HG02759 (cell line): ENCODE measurements around the gene LRRK1.
"Not testable (repeated sequence)": the region's sequence is repeated elsewhere in the genome, so short reads cannot be mapped to it uniquely, and the experiment has no call there.

Experiments
- ATAC-seq: cut with Tn5 transposase; IDR thresholded peaks from one replicate; pipeline ENCODE4 v1.9.1; 2021; ENCODE audit warnings: mild to moderate bottlenecking, moderate library complexity; ENCODE audit not compliant: unreplicated experiment

The LRRK1 gene

GRCh38 chr15:101088271-101088670 lies 169.1 kb downstream of the LRRK1 start:
- ATAC-seq = no peak

- ATAC-seq = peak; percentile 86
Observed at GRCh38 chr15:101088788-101089578, 169.8 kb downstream of the LRRK1 start.

DNA sequence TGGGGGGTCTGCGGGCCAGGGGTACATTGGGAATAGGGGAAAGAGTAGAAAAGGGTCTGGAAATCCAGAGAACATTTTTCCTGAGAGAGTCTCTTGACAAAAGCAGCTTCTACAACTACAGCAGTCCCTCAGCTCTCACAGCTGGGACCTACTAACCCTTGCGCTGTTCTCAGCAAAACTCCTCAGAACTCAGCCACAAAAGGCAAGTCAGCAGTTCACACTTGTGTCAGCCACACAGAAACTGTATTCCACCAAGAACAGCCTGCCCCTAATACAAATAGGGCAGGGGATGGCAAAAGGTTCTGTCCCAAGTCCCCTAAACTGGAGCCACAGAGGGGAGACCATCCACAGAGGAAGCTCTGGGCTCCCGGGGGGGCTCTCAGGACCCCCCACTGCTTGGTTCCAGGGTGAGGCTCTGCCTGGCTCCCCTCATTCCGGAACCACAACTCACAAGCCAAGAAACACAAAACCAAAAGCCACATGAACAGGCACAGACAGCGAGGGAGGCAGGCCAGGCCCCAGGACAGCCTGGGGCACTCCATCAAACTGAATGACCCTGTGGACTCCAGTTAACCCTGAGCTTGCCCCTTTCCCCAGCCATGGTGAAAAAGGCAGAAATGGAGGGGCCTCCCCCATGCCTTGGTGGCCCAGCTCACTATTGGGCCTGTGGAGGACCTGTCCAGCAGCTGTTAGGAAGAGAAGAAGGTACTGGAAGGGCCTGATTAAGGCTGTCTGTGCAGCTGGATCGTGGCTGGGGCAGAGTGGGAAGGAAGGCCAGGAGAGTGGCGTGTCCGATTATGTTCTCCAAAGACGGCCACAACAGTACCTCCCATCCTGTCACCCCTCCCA lies 170.6 kb downstream of the LRRK1 start:
- no peak for ATAC-seq

GRCh38 chr15:101090428-101090790 lies 171.3 kb downstream of the LRRK1 start:
- no peak for ATAC-seq

GRCh38 chr15:101091080-101092017 lies 172.2 kb downstream of the LRRK1 start:
- no peak for ATAC-seq

DNA sequence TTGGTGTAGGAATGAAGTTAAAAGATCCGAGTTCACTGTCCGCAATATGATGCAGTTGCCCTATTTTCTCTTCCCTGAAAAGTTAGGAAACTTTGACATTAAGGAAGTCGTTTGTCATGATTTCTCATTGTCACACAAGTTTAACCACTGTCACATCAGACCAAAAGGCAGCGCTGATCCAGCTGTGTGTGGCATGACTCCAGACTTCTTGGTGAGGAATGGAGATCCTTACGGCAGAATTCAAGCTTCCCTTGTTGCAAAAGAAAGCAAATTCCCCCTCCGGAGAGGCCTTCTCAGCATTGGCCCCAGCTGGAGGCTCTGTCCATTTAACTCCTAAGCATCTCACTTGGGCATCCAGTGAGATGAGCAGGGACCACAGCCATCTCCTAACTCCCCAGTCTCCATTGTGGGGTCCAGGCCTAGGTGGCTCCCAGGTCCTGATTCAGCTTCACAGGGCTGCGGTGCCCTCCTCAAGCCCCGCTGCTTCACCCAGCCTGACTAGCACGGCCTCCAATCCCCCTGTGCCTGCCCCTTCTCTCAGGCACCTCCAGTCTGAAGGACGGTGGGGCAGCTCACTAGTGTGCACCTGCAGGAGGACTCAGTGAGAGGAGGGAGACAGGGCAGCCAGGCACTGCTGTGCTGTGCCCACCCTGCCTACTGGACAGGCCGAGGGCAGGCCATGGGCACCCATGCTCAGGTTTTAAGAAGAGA lies 173.2 kb downstream of the LRRK1 start:
- ATAC-seq = no peak

GRCh38 chr15:101092867-101093202 lies 173.7 kb downstream of the LRRK1 start:
- ATAC-seq = no peak

- no peak for ATAC-seq
Observed at GRCh38 chr15:101093958-101094357, 174.8 kb downstream of the LRRK1 start.

- ATAC-seq = not testable (repeated sequence)
Observed at GRCh38 chr15:101095796-101096406, 176.7 kb downstream of the LRRK1 start.

DNA sequence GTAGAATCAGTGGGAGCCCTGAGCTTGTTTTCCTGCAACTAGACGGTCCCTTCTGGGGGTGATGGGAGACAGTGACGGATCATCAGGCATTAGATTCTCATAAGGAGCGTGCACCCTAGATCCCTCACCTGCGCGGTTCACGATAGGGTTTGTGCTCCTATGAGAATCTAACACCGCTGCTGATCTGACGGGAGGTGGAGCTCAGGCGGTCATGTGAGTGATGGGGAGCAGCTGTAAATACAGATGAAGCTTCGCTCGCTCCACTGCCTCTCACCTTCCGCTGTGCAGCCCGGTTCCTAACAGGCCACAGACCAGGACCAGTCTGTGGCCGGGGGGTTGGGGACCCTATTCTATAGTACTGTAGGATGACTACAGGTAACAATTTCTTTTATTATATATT lies 178.0 kb downstream of the LRRK1 start:
- no peak for ATAC-seq

GRCh38 chr15:101099183-101099582 lies 180.0 kb downstream of the LRRK1 start:
- ATAC-seq = no peak

GRCh38 chr15:101100118-101100517 lies 181.0 kb downstream of the LRRK1 start:
- no peak for ATAC-seq

- ATAC-seq = no peak
Observed at GRCh38 chr15:101100593-101101442, 181.7 kb downstream of the LRRK1 start.

DNA sequence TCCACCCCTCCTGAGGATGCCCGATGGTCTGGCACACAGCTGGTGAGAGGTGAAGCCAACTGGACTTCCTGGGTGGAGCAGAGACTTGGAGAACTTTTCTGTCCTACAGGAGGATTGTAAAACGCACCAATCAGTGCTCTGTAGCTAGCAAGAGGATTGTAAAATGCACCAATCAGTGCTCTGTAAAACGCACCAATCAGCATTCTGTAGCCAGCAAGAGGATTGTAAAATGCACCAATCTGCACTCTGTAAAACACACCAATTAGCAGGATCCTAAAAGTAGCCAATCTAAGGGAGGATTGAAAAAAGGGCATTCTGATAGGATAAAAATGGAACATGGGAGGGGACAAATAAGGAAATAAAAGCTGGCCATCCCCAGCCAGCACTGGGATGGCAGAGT lies 182.5 kb downstream of the LRRK1 start:
- no peak for ATAC-seq

DNA sequence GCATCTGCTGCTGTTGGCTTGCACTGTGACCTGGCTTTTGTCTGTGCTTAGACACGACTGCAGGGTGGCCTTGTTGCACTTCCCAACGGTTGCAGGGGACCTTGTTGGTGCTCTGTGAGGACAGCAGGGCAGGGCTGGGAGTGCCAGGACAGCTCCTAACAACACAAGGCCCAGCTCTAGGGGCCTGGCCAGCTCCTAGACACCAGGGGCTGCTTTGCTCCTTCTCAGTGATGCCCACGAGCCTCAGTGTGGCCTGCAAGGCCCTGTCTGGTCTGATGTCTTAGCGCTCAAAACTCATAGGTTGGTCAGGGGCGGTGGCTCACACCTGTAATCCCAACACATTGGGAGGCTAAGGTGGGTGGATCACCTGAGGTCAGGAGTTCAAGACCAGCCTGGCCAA lies 183.6 kb downstream of the LRRK1 start:
- ATAC-seq = no peak

DNA sequence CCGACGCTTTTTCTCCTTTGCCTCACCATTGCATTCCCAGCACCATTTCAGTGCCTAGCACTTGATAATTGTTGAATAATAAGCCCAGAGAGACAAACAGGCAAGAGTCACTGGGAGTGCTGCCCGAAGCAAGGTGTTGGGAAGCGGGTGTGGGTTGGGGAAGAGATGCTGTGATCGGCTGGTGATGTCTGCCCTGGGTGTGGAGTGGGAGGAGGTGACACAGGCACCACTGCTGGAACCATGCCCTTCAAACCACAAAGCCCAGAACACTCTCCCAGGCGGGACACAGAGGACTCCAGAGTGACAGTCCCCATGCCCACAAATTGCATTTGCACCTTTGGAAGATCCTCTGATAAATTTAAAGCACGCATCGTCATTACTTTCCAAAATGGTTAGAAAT lies 184.4 kb downstream of the LRRK1 start:
- no peak for ATAC-seq

GRCh38 chr15:101104141-101104540 lies 185.0 kb downstream of the LRRK1 start:
- no peak for ATAC-seq

DNA sequence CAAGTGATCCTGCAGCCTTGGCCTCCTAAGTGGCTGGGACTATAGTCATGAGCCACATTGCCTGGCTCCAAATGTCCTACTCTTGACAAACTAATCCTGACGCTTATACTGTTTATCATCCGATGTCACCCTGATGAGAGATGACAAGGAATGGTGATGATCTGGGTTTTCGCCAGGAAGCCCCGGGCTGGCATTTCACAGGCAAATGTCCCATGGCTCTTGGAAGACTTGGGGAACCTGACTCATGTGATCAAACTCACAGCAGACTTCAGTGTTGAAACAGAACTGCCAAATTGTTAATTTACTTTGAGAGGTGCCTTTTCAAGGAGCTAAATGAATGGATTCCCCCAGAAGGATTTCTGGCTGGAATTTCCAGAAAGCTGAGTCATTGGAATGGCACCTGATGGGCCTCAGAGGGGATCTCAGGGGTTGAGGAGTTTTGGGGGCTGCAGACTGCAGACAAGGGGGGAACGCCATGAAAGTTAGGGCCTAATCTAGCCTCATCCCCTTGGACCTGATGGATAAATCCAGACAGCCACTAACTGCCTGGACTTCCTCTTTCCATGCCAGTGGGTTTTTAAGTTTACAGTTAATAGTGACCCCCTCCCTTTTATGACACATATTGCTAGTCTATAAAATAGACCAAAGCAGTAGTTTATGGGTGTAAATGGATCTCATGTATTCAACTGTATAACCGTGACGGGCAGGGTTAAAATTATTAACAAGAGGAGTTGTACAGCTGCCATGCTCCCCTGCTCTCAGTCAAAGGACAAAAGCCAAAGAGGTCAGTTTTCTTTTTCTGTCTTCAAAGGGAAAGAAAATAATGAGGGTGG lies 186.1 kb downstream of the LRRK1 start:
- no peak for ATAC-seq
